GM12864 (cell line): ENCODE data around the gene RGS16.

Experiments
- DNase-seq: peaks from one replicate; pipeline ENCODE4 v3.0.0-alpha.2; 2011; ENCODE audit warnings: low read depth
- H3K4me3 ChIP-seq: 2 replicates; pipeline ENCODE4 v1.5.1; 2011; ENCODE audit warnings: mild to moderate bottlenecking, low read depth, low read length, control low read depth
- TF ChIP-seq, protein P1 (sequence below): IDR thresholded peaks from 2 replicates; pipeline ENCODE4 v1.5.1; 2011; ENCODE audit warnings: low read depth, mild to moderate bottlenecking, moderate library complexity, low read length, control low read depth, inconsistent platforms; ENCODE audit errors: missing control alignments

The RGS16 gene

GRCh38 chr1:182563095-182563494, 41.1 kb downstream of the RGS16 start:
- no peak for DNase-seq
- no peak overlapping the region for H3K4me3 ChIP-seq
- TF ChIP-seq, protein P1, sequence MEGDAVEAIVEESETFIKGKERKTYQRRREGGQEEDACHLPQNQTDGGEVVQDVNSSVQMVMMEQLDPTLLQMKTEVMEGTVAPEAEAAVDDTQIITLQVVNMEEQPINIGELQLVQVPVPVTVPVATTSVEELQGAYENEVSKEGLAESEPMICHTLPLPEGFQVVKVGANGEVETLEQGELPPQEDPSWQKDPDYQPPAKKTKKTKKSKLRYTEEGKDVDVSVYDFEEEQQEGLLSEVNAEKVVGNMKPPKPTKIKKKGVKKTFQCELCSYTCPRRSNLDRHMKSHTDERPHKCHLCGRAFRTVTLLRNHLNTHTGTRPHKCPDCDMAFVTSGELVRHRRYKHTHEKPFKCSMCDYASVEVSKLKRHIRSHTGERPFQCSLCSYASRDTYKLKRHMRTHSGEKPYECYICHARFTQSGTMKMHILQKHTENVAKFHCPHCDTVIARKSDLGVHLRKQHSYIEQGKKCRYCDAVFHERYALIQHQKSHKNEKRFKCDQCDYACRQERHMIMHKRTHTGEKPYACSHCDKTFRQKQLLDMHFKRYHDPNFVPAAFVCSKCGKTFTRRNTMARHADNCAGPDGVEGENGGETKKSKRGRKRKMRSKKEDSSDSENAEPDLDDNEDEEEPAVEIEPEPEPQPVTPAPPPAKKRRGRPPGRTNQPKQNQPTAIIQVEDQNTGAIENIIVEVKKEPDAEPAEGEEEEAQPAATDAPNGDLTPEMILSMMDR, result no peak

DNA sequence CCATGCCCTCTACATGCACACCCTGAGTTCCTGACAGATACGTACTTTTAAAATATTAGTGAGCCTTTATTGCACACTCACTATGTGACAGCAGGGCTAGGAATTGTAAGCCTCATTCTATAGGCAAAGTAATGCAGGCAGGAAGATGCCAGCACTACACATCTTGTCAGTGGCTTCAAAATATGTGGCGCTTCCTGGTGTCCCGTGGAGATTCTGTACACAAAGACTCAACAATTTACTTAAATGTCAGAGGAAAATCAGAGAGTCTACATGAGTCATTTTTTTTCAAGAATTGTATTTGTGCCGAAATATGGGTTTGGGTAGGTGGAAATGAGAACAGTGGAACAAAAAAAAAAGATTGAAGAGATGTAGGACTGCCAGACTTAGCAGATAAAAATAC, 42.7 kb downstream of the RGS16 start:
- no peak for DNase-seq
- TF ChIP-seq, protein P1, result no peak

DNA sequence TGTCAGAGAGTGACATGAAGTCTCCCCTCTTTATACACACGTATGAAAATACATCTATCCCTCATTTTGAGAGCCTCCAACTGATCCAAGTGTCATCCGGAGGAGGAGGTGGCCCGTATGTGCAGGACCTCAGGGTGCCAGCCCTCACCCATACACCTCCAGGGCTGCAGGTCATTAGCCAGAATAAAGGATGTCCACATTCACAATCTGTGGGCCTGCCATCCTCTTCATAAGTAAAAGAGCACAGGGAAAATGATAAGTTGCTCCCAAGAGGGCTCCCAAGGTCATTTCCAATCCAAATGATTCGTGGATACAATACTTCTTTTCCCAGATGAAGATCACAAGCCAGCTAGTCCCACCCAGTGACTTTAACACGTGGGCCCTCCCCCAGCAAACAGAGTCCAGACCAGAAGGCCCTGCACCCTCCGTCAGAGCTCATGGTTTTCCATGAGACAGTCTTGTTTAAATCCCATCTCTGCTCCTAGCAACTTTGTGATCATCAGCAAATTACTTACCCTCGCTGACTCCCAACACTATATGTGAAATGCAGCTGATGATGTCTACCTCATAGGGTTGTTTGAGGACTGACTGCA, 43.7 kb downstream of the RGS16 start:
- no peak overlapping the region for H3K4me3 ChIP-seq
- no peak for DNase-seq
- TF ChIP-seq, protein P1, result no peak

More for the DNA sequence above, 42.7 kb downstream of the RGS16 start:
- H3K4me3 ChIP-seq, result no peak overlapping the region

DNA sequence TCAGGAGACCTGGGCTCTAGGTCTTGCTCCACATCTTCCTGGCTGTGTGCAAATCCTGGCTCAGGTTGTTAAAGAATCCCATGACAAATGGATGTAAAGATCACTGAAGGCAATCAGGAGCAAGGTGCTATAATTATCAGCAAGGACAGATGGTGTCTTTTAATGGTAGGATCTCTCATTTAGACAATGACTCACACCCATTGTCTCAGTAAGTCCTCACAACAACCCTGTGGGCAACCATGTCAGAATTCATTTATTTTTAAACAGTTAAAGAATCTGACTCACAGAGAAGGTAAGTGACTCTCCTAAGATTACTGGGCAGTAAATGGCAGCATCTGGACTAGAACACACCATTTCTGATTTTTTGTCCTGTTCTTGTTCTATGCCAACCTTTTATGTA, 47.9 kb downstream of the RGS16 start:
- H3K4me3 ChIP-seq, result no peak overlapping the region
- DNase-seq, result no peak
- TF ChIP-seq, protein P1, result no peak

DNA sequence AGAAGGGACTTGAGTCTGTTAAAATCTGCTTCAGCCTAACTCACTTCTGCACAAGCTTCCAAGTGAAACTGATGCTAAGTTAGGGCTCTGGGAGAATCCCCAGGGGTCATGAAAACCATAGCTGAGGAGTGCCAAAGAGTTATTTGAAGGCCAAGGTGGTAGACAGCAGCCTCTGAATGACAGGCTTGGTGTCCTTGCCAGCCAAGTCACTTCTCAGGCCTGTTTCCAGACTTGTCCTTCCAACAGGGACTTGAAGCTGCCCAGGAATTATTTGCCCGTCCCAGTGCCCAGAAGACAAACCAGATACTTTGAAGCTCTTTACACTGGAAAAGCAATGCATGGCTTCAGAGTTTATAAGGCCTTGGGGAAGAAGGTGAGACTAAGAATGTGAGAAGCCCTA, 48.7 kb downstream of the RGS16 start:
- TF ChIP-seq, protein P1, result no peak
- no peak for DNase-seq
- no peak overlapping the region for H3K4me3 ChIP-seq

- TF ChIP-seq, protein P1, result no peak
- DNase-seq, result no peak
Measured at GRCh38 chr1:182552527-182552926, 51.7 kb downstream of the RGS16 start.

GRCh38 chr1:182549811-182550210, 54.4 kb downstream of the RGS16 start:
- no peak for DNase-seq
- TF ChIP-seq, protein P1, result no peak
- H3K4me3 ChIP-seq, result no peak overlapping the region

More at GRCh38 chr1:182552527-182552926, 51.7 kb downstream of the RGS16 start:
- no peak overlapping the region for H3K4me3 ChIP-seq
